DOHH2 (cell line): Measurements from ENCODE around the gene OR56A5.

Source experiments
- EZH2phosphoT487 ChIP-seq: fragments of 200-600 bp; sonication (generic); IDR thresholded peaks from 2 replicates; pipeline ENCODE4 v1.6.1; 2017; ENCODE audit warnings: borderline replicate concordance, mild to moderate bottlenecking, antibody characterized with exemption, low read length, moderate library complexity, mixed read lengths
- TF ChIP-seq, protein P1 (sequence below): fragments of 200-600 bp; sonication (generic); IDR thresholded peaks from one replicate; pipeline ENCODE4 v1.5.1; 2014; ENCODE audit warnings: antibody characterized with exemption, mild to moderate bottlenecking, low read depth, low read length; ENCODE audit not compliant: poor library complexity, severe bottlenecking

GRCh38 chr11:5929571-5930368, 38.5 kb downstream of the OR56A5 start:
- TF ChIP-seq, protein P1, sequence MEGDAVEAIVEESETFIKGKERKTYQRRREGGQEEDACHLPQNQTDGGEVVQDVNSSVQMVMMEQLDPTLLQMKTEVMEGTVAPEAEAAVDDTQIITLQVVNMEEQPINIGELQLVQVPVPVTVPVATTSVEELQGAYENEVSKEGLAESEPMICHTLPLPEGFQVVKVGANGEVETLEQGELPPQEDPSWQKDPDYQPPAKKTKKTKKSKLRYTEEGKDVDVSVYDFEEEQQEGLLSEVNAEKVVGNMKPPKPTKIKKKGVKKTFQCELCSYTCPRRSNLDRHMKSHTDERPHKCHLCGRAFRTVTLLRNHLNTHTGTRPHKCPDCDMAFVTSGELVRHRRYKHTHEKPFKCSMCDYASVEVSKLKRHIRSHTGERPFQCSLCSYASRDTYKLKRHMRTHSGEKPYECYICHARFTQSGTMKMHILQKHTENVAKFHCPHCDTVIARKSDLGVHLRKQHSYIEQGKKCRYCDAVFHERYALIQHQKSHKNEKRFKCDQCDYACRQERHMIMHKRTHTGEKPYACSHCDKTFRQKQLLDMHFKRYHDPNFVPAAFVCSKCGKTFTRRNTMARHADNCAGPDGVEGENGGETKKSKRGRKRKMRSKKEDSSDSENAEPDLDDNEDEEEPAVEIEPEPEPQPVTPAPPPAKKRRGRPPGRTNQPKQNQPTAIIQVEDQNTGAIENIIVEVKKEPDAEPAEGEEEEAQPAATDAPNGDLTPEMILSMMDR, result no peak
- TF ChIP-seq EZH2phosphoT487, result no peak
